CD4-positive, alpha-beta T cell (primary cell): ENCODE measurements around the gene C1orf115. TPM values are rescaled to one million over a fixed set of nuclear protein-coding genes. Genes with fewer than 3 reads are reported as not detected.

Experiments
- ATAC-seq: fragments of 200-7000 bp; cut with Tn5 transposase; one replicate; pipeline ENCODE4 v1.10.0; 2022; ENCODE audit warnings: mild to moderate bottlenecking; ENCODE audit not compliant: poor library complexity
- CTCF ChIA-PET: fragments of 350-600 bp; sonication (Branson Sonifier 250); formaldehyde crosslinking; loops from one replicate; lab custom pipeline; 2021; ENCODE audit warnings: antibody characterized with exemption, inconsistent platforms; lab: Charles Lee
- POLR2A ChIA-PET: fragments of 350-600 bp; sonication (Branson Sonifier 250); formaldehyde crosslinking; loops from one replicate; lab custom pipeline; 2021; ENCODE audit warnings: antibody characterized with exemption, inconsistent platforms; lab: Charles Lee
- DNase-seq, 14 experiments: peaks; one replicate each; pipeline ENCODE4 v3.0.0-alpha.2; 2013 to 2020; ENCODE audit warnings: mixed read lengths in 2 of 14
- H3K27ac ChIP-seq, 2 donors: one replicate each; pipeline versions ENCODE4 v1.5.1 to v1.7.0; 2013; ENCODE audit warnings: low read length in 2 of 2, low read depth in 1 of 2, mild to moderate bottlenecking in 1 of 2
- H3K27me3 ChIP-seq, 2 experiments: 1 replicate in 1 of 2; 2 replicates in 1 of 2; pipeline versions ENCODE4 v1.6.1 to v1.7.0; 2013; ENCODE audit warnings: low read length in 2 of 2, control low read depth in 1 of 2, mild to moderate bottlenecking in 1 of 2, moderate library complexity in 1 of 2; ENCODE audit not compliant: insufficient read depth in 2 of 2, control insufficient read depth in 1 of 2
- H3K36me3 ChIP-seq: one replicate; pipeline ENCODE4 v1.6.1; 2013; ENCODE audit warnings: low read length, control low read depth; ENCODE audit not compliant: insufficient read depth
- H3K4me1 ChIP-seq: one replicate; pipeline ENCODE4 v1.6.1; 2013; ENCODE audit warnings: low read length, control low read depth; ENCODE audit not compliant: insufficient read depth
- H3K4me3 ChIP-seq: one replicate; pipeline ENCODE4 v1.5.1; 2013; ENCODE audit warnings: mild to moderate bottlenecking, low read length, moderate library complexity
- H3K9me3 ChIP-seq, 2 experiments: 1 replicate in 1 of 2; 2 replicates in 1 of 2; pipeline versions ENCODE4 v1.6.1 to v1.7.0; 2013; ENCODE audit warnings: low read length in 2 of 2, mild to moderate bottlenecking in 2 of 2, control low read depth in 1 of 2, moderate library complexity in 1 of 2; ENCODE audit not compliant: control insufficient read depth in 1 of 2, insufficient read depth in 1 of 2
- H3K27ac Mint-ChIP-seq: one replicate; pipeline ENCODE4 v1.8.0; 2020; ENCODE audit warnings: mixed read lengths
- H3K27me3 Mint-ChIP-seq: one replicate; pipeline ENCODE4 v1.8.0; 2021; ENCODE audit warnings: mixed read lengths
- H3K36me3 Mint-ChIP-seq: one replicate; pipeline ENCODE4 v1.8.0; 2021; ENCODE audit warnings: low read depth, mixed read lengths
- H3K4me1 Mint-ChIP-seq: one replicate; pipeline ENCODE4 v1.8.0; 2021; ENCODE audit warnings: low read depth, mixed read lengths
- H3K4me3 Mint-ChIP-seq: one replicate; pipeline ENCODE4 v1.8.0; 2020; ENCODE audit warnings: mild to moderate bottlenecking, mixed read lengths
- H3K9me3 Mint-ChIP-seq: one replicate; pipeline ENCODE4 v1.8.0; 2020; ENCODE audit warnings: mixed read lengths
- intact Hi-C, 2 experiments: fragments of 100-400 bp; cut with DNase I in 1 of 2; cut with micrococcal nuclease in 1 of 2; formaldehyde crosslinking; loops; one replicate each; pipeline versions ENCODE4 v1.15.1 to v1.9.0; 2023 to 2025; cut with DNase I, micrococcal nuclease
- total RNA-seq, 174 experiments: library from RNA in 2 of 174; stranded (reverse) in 2 of 174; gene quantifications; one replicate each; pipeline ENCODE4 v1.2.3 and lab custom pipeline; 2021 to 2026
- TF ChIP-seq, protein P1 (sequence below): fragments of 200-600 bp; IDR thresholded peaks from one replicate; pipeline ENCODE4 v1.8.0; 2022; ENCODE audit warnings: antibody characterized with exemption, mild to moderate bottlenecking

C1orf115 gene
- total RNA-seq, 2 experiments from 2014 or later: 0.73 to 0.82 TPM

DNA sequence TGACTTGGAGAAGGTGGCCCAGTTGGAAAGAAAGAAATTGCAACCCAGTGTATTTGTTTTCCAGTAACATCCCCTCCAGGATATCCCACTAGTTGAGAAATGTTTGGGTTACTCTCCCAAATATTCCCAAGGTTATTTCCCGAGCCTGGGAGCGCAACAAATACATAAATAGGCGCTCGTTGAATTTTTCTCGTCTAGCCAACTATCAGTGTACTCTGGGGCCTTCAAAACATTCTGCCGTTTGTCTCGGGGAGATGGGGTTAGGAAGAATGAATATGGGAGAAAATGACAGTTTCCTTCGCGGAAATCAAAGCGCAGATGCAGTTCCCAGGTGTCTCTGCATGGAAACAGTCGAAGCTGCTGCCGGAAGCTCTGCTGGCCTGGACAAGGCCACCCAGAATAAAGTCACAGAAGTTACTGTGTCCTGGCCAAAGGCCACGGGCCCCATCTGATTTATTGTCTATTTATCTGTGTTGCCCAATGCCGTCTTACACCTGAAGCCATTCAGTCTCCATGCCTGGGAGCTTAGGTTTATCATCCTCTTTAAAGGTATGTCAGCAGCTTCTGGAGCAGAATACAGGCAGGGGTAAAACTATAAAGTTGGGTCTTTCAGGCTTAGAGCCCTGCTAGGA lies 1.0 kb downstream of the C1orf115 start:
- Histone ChIP-seq H3K36me3 (no peaks in the 10 kb centered on the region), H3K27ac (no peak overlapping the region), H3K4me3 (peak overlapping the region; percentile 56), H3K9me3 (no peaks in the 10 kb centered on the region), H3K27me3 (peaks cover 0 to 10% of the 10 kb centered on the region in 2 experiments), H3K4me1 (peaks cover 12% of the 10 kb centered on the region)
- Mint-ChIP-seq H3K4me1 (peaks cover 10% of the 10 kb centered on the region), H3K9me3 (no peaks in the 10 kb centered on the region), H3K4me3 (peak overlapping the region; percentile 55), H3K27ac (no peak overlapping the region), H3K27me3 (peaks cover 31% of the 10 kb centered on the region), H3K36me3 (no peaks in the 10 kb centered on the region)
- TF ChIP-seq, protein P1, sequence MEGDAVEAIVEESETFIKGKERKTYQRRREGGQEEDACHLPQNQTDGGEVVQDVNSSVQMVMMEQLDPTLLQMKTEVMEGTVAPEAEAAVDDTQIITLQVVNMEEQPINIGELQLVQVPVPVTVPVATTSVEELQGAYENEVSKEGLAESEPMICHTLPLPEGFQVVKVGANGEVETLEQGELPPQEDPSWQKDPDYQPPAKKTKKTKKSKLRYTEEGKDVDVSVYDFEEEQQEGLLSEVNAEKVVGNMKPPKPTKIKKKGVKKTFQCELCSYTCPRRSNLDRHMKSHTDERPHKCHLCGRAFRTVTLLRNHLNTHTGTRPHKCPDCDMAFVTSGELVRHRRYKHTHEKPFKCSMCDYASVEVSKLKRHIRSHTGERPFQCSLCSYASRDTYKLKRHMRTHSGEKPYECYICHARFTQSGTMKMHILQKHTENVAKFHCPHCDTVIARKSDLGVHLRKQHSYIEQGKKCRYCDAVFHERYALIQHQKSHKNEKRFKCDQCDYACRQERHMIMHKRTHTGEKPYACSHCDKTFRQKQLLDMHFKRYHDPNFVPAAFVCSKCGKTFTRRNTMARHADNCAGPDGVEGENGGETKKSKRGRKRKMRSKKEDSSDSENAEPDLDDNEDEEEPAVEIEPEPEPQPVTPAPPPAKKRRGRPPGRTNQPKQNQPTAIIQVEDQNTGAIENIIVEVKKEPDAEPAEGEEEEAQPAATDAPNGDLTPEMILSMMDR: no peak
- no peak for DNase-seq
- CTCF ChIA-PET: interaction anchor here (0.6 kb wide), 1 partner anchor 594 kb away, joined by 3 read pairs; no protein-coding TSS in a partner anchor
- no peak for ATAC-seq
- POLR2A ChIA-PET: no interaction called here
- intact Hi-C loops: loop anchor here in 1 of 2 experiments (5.0 kb wide), 1 partner anchor 86 kb away; no protein-coding TSS in a partner anchor

DNA sequence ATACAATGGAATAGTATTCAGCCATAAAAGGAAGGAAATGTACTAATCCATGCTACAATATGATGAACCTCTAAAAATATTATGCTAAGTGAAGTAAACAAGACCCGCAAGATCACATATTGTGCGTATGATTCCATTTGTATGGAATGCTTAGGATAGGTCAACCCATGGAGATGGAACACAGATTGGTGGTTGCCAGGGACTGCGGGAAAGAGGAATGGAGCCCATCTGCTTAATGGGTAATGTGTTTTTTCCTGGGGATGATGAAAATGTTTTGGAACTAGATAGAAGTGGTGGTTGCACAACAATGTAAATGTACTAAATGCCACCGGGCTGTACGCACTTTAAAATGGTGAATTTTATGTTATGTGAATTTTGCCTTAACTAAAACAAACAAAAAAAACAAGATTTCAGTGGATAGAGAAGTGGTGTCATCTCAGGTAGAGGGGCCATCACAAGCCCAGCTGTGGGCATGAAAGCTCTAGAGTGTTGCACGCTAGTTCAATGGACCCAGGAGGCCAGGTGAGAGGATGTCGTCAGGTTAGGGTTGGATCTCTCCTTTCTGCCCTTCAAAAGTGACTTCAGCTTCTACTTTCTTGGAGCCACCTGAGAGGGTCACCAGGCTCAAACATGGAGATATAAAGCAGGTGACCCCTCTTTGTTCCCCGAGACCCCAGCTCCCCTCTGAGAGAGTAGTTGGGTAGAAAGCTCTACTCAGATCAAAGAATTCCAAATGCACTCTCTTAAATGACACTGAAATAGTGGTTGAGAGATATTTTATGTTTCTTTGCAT lies 2.5 kb downstream of the C1orf115 start:
- no peak overlapping the region for H3K27ac ChIP-seq
- DNase-seq (no peak), ATAC-seq (no peak)
- no peak overlapping the region for H3K4me3 ChIP-seq
- H3K27me3 ChIP-seq: peaks cover 0 to 10% of the 10 kb centered on the region in 2 experiments
- POLR2A ChIA-PET: no interaction called here
- intact Hi-C loops: loop anchor here in 1 of 2 experiments (5.0 kb wide), 1 partner anchor 85 kb away; no protein-coding TSS in a partner anchor
- no peaks in the 10 kb centered on the region for H3K9me3 ChIP-seq
- H3K36me3 ChIP-seq: no peaks in the 10 kb centered on the region
- H3K4me1 ChIP-seq: peaks cover 12% of the 10 kb centered on the region
- no peak overlapping the region for H3K4me3 Mint-ChIP-seq
- peaks cover 28% of the 10 kb centered on the region for H3K27me3 Mint-ChIP-seq
- H3K36me3 Mint-ChIP-seq: no peaks in the 10 kb centered on the region
- peaks cover 10% of the 10 kb centered on the region for H3K4me1 Mint-ChIP-seq
- TF ChIP-seq, protein P1: no peak
- H3K9me3 Mint-ChIP-seq: no peaks in the 10 kb centered on the region
- CTCF ChIA-PET: interaction anchor here (1.4 kb wide), 1 partner anchor 41 kb away, joined by 4 read pairs; no protein-coding TSS in a partner anchor
- no peak overlapping the region for H3K27ac Mint-ChIP-seq

DNA sequence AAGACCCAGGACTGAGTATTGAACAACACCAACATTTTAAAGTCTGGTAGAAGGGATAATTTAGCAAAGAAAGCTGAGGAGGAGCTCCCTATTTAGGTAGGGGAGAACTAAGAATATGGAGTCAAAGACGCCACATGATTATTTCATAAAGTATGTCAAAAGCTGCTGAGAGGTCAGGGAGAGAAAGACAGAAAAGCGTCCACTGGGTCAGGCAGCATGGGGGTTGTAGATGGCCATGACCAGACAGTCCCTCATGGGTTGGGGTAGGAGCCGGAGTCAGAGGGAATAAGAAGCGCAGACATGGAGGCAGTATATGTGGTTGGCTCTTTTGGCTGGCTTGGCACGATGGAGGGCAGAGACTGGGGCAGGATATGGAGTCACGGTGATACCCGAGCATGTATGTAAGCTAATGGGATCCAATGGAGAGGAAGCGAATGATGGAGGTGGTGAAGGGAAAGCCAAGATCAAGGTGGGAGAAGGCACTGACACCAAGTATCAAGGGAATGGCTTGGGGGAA lies 4.8 kb downstream of the C1orf115 start:
- no peaks in the 10 kb centered on the region for H3K9me3 Mint-ChIP-seq
- Histone ChIP-seq H3K36me3 (no peaks in the 10 kb centered on the region), H3K27me3 (peaks cover 0 to 5% of the 10 kb centered on the region in 2 experiments), H3K4me3 (no peak overlapping the region), H3K9me3 (no peaks in the 10 kb centered on the region), H3K4me1 (peaks cover 9% of the 10 kb centered on the region), H3K27ac (no peak overlapping the region)
- H3K36me3 Mint-ChIP-seq: no peaks in the 10 kb centered on the region
- intact Hi-C loops: loop anchor here in 1 of 2 experiments (5.0 kb wide), 1 partner anchor 82 kb away; no protein-coding TSS in a partner anchor
- H3K27me3 Mint-ChIP-seq: peaks cover 19% of the 10 kb centered on the region
- TF ChIP-seq, protein P1: no peak
- no peak for ATAC-seq
- no peak for DNase-seq
- H3K4me3 Mint-ChIP-seq: no peak overlapping the region
- H3K4me1 Mint-ChIP-seq: peaks cover 7% of the 10 kb centered on the region
- no peak overlapping the region for H3K27ac Mint-ChIP-seq
- ChIA-PET CTCF (no interaction called here), POLR2A (no interaction called here)
